GM23338 (cell line): ENCODE results near the gene LRRC57. TPM values are rescaled to one million over a fixed set of nuclear protein-coding genes. Genes with fewer than 3 reads are reported as not detected.
A peak's percentile ranks its signal among the peaks of the same experiment; 100 is the strongest.

Experiments used
- ATAC-seq: fragments of 200-7000 bp; cut with Tn5 transposase; 3 replicates; pipeline ENCODE4 v1.9.1; 2020
- DNase-seq: peaks from one replicate; pipeline ENCODE4 v3.0.0-alpha.2; 2015; ENCODE audit warnings: low spot score
- H2AFZ ChIP-seq: fragments of 200-600 bp; sonication (generic); 2 replicates; pipeline ENCODE4 v1.8.0; 2016; ENCODE audit warnings: antibody characterized with exemption, mild to moderate bottlenecking, moderate library complexity
- H3F3A ChIP-seq: fragments of 200-600 bp; sonication (generic); replicated peaks from 2 replicates; pipeline ENCODE4 v1.8.0; 2017; ENCODE audit warnings: antibody characterized with exemption, mixed run types, low read depth
- H3K27ac ChIP-seq: fragments of 200-600 bp; sonication (generic); 2 replicates; pipeline ENCODE4 v1.6.1; 2016; ENCODE audit warnings: low read depth
- H3K27me3 ChIP-seq: fragments of 200-600 bp; sonication (generic); 2 replicates; pipeline ENCODE4 v1.8.0; 2016; ENCODE audit warnings: mild to moderate bottlenecking, mixed run types, moderate library complexity; ENCODE audit not compliant: insufficient read depth
- H3K36me3 ChIP-seq: fragments of 200-600 bp; sonication (generic); 2 replicates; pipeline ENCODE4 v1.8.0; 2016; ENCODE audit warnings: mild to moderate bottlenecking; ENCODE audit not compliant: insufficient read depth
- H3K4me1 ChIP-seq: fragments of 200-600 bp; sonication (generic); 2 replicates; pipeline ENCODE4 v1.8.0; 2016; ENCODE audit warnings: mild to moderate bottlenecking, moderate library complexity; ENCODE audit not compliant: insufficient read depth
- H3K4me2 ChIP-seq: fragments of 200-600 bp; sonication (generic); 2 replicates; pipeline ENCODE4 v1.7.1; 2017; ENCODE audit warnings: mixed run types
- H3K4me3 ChIP-seq: fragments of 200-600 bp; sonication (generic); 2 replicates; pipeline ENCODE4 v1.6.1; 2016; ENCODE audit warnings: mixed run types
- H3K79me2 ChIP-seq: fragments of 200-600 bp; sonication (generic); replicated peaks from 2 replicates; pipeline ENCODE4 v1.8.0; 2017; ENCODE audit warnings: mild to moderate bottlenecking; ENCODE audit not compliant: insufficient read depth
- H3K9me2 ChIP-seq: fragments of 200-600 bp; sonication (generic); 2 replicates; pipeline ENCODE4 v1.8.0; 2017; ENCODE audit not compliant: insufficient read depth
- H4K20me1 ChIP-seq: fragments of 200-600 bp; sonication (generic); replicated peaks from 2 replicates; pipeline ENCODE4 v1.8.0; 2017; ENCODE audit warnings: mild to moderate bottlenecking; ENCODE audit not compliant: insufficient read depth
- H3K27ac Mint-ChIP-seq: 2 replicates; pipeline ENCODE4 v1.8.0; 2020; ENCODE audit warnings: inconsistent platforms, mild to moderate bottlenecking, moderate library complexity, mixed read lengths
- H3K27me3 Mint-ChIP-seq: 3 replicates; pipeline ENCODE4 v1.8.0; 2022; ENCODE audit warnings: low read depth, mild to moderate bottlenecking, moderate library complexity, mixed read lengths, inconsistent platforms; ENCODE audit not compliant: insufficient read depth, poor library complexity
- H3K36me3 Mint-ChIP-seq: 3 replicates; pipeline ENCODE4 v1.8.0; 2021; ENCODE audit warnings: low read depth, mild to moderate bottlenecking, inconsistent platforms, moderate library complexity, mixed read lengths
- H3K4me1 Mint-ChIP-seq: 3 replicates; pipeline ENCODE4 v1.8.0; 2020; ENCODE audit warnings: mild to moderate bottlenecking, inconsistent platforms, mixed read lengths
- H3K4me3 Mint-ChIP-seq: 3 replicates; pipeline ENCODE4 v1.8.0; 2021; ENCODE audit warnings: moderate library complexity, mild to moderate bottlenecking, inconsistent platforms, mixed read lengths
- H3K9me3 Mint-ChIP-seq: 3 replicates; pipeline ENCODE4 v1.8.0; 2020; ENCODE audit warnings: moderate library complexity, mild to moderate bottlenecking, inconsistent platforms, mixed read lengths
- CREB1 ChIP-seq: fragments of 250-450 bp; sonication (Bioruptor Pico); IDR thresholded peaks from 2 replicates; pipeline ENCODE4 v1.5.0; 2020; ENCODE audit warnings: low read depth, mild to moderate bottlenecking, moderate library complexity
- CTCF ChIP-seq, 2 experiments: fragments of 200-600 bp in 1 of 2; sonication (generic) in 1 of 2; conservative IDR thresholded peaks; 2 replicates each; pipeline versions ENCODE4 v1.5.1 to v1.6.1; 2016 to 2017; ENCODE audit warnings: antibody characterized with exemption in 2 of 2, low read depth in 2 of 2, mild to moderate bottlenecking in 2 of 2, moderate library complexity in 1 of 2
- EZH2 ChIP-seq: fragments of 200-600 bp; sonication (generic); IDR thresholded peaks from one replicate; pipeline ENCODE4 v1.8.0; 2017; ENCODE audit warnings: antibody characterized with exemption, mild to moderate bottlenecking, low read depth; ENCODE audit not compliant: unreplicated experiment
- EZH2phosphoT487 ChIP-seq: fragments of 200-600 bp; sonication (generic); IDR thresholded peaks from one replicate; pipeline ENCODE4 v1.8.1; 2018; ENCODE audit warnings: antibody characterized with exemption; ENCODE audit not compliant: unreplicated experiment
- JUNB ChIP-seq: IDR thresholded peaks from one replicate; pipeline ENCODE4 v1.6.1; 2016; ENCODE audit warnings: antibody characterized with exemption; ENCODE audit not compliant: unreplicated experiment
- NANOG ChIP-seq: IDR thresholded peaks from 2 replicates; pipeline ENCODE4 v1.6.1; 2016; ENCODE audit warnings: antibody characterized with exemption, borderline replicate concordance
- POLR2AphosphoS5 ChIP-seq: IDR thresholded peaks from 2 replicates; pipeline ENCODE4 v1.6.1; 2016; ENCODE audit warnings: antibody characterized with exemption, low read depth
- REST ChIP-seq: IDR thresholded peaks from one replicate; pipeline ENCODE4 v1.6.1; 2018; ENCODE audit warnings: antibody characterized with exemption; ENCODE audit not compliant: unreplicated experiment
- STAT1 ChIP-seq: IDR thresholded peaks from one replicate; pipeline ENCODE4 v1.6.1; 2016; ENCODE audit warnings: antibody characterized with exemption; ENCODE audit not compliant: unreplicated experiment
- ZNF114 ChIP-seq: fragments of 250-450 bp; sonication (Bioruptor Pico); IDR thresholded peaks from 2 replicates; pipeline ENCODE4 v1.5.0; 2020; ENCODE audit warnings: mild to moderate bottlenecking, moderate library complexity
- ZNF331 ChIP-seq: fragments of 250-450 bp; sonication (Bioruptor Pico); IDR thresholded peaks from 2 replicates; pipeline ENCODE4 v1.5.0; 2020; ENCODE audit warnings: low read depth, mild to moderate bottlenecking, moderate library complexity
- polyA plus RNA-seq: library from polyadenylated mRNA; unstranded; fragments of >200 nt; fragmentation: Nextera tagmentation; extraction: Ambion mirVana; gene quantifications from 2 replicates; pipeline ENCODE4 v1.2.1, GENCODE V29; 2016
- total RNA-seq: library from RNA; depleted of rRNA; stranded (reverse); fragments of >200 nt; shearing (Covaris generic); gene quantifications from 2 replicates; pipeline ENCODE4 v1.2.3, GENCODE V29; 2014

The LRRC57 gene
- total and polyA plus RNA-seq, 2 experiments from 2014 or later, result 5.4 to 9.0 TPM

- TF ChIP-seq CTCF (conservative IDR thresholded peaks at IDR 0.05; ENCODE audit: low read depth in 2 of 2) (no peak), REST (no peak), EZH2phosphoT487 (no peak), EZH2 (no peak), ZNF331 (no peak), STAT1 (no peak)
Observed at GRCh38 chr15:42502477-42502876, 46.1 kb downstream of the LRRC57 start (continued).

- Histone ChIP-seq H3K27ac (no peak overlapping the region), H3K4me1 (peaks cover 35% of the 10 kb centered on the region), H3K79me2 (peaks cover 93% of the 10 kb centered on the region), H3K36me3 (no peaks in the 10 kb centered on the region), H3K9me2 (no peaks in the 10 kb centered on the region), H4K20me1 (peaks cover 12% of the 10 kb centered on the region; the same call in 1 of the 2 replicates), H3K27me3 (no peaks in the 10 kb centered on the region), H3K4me3 (peak overlapping the region; percentile 22; the same call in 1 of the 2 replicates), H3F3A (no peaks in the 10 kb centered on the region), H3K4me2 (peak overlapping the region; percentile 58; the same call in 1 of the 2 replicates), H2AFZ (no peak overlapping the region)
- Mint-ChIP-seq H3K36me3 (peaks cover 8% of the 10 kb centered on the region; the same call in 1 of the 3 replicates), H3K9me3 (no peaks in the 10 kb centered on the region), H3K27ac (peak overlapping the region; percentile 40; the same call in 1 of the 2 replicates), H3K27me3 (peaks cover 4% of the 10 kb centered on the region), H3K4me1 (peaks cover 25% of the 10 kb centered on the region), H3K4me3 (no peak overlapping the region)
- DNase-seq (peak; percentile 25), ATAC-seq (no peak)
- TF ChIP-seq REST, result no peak
- no peak for TF ChIP-seq STAT1
- no peak for TF ChIP-seq JUNB
- TF ChIP-seq POLR2AphosphoS5, result no peak
- no peak for TF ChIP-seq ZNF331
- no peak for TF ChIP-seq CTCF (conservative IDR thresholded peaks at IDR 0.05; ENCODE audit: low read depth in 2 of 2)
- no peak for TF ChIP-seq NANOG
- no peak for TF ChIP-seq ZNF114 (CRISPR knock-in tag)
- no peak for TF ChIP-seq CREB1
Observed at GRCh38 chr15:42499858-42500609, 48.6 kb downstream of the LRRC57 start.
